Prostate gland (tissue), 2 donors: Measurements from ENCODE around the gene PRELID1.

ENCODE experiments used
- POLR2A ChIP-seq: fragments of 450-650 bp; IDR thresholded peaks from one replicate; pipeline ENCODE4 v1.6.1; 2016; ENCODE audit warnings: antibody characterized with exemption, mild to moderate bottlenecking
- TF ChIP-seq, protein P1 (sequence below), 4 experiments: fragments of 200-600 bp in 2 of 4; fragments of 450-650 bp in 2 of 4; sonication (generic) in 2 of 4; IDR thresholded peaks; 1 replicate in 3 of 4; 2 replicates in 1 of 4; pipeline ENCODE4 v1.5.1; 2016 to 2019; ENCODE audit warnings: antibody characterized with exemption in 4 of 4, mild to moderate bottlenecking in 2 of 4, moderate library complexity in 2 of 4

DNA sequence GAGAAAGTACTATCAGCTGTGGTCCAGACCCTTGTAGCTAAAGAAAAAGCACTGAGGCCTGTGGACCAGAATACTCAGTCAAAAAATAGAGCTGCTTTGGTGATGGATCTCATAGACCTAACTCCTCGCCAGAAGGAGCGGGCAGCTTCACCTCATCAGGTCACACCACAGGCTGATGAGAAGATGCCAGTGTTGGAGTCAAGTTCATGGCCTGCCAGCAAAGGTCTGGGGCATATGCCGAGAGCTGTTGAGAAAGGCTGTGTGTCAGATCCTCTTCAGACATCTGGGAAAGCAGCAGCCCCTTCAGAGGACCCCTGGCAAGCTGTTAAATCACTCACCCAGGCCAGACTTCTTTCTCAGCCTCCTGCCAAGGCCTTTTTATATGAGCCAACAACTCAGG lies 9.0 kb upstream of the PRELID1 start:
- TF ChIP-seq, protein P1, sequence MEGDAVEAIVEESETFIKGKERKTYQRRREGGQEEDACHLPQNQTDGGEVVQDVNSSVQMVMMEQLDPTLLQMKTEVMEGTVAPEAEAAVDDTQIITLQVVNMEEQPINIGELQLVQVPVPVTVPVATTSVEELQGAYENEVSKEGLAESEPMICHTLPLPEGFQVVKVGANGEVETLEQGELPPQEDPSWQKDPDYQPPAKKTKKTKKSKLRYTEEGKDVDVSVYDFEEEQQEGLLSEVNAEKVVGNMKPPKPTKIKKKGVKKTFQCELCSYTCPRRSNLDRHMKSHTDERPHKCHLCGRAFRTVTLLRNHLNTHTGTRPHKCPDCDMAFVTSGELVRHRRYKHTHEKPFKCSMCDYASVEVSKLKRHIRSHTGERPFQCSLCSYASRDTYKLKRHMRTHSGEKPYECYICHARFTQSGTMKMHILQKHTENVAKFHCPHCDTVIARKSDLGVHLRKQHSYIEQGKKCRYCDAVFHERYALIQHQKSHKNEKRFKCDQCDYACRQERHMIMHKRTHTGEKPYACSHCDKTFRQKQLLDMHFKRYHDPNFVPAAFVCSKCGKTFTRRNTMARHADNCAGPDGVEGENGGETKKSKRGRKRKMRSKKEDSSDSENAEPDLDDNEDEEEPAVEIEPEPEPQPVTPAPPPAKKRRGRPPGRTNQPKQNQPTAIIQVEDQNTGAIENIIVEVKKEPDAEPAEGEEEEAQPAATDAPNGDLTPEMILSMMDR (IDR thresholded peaks at IDR 0.05): no peak
- TF ChIP-seq POLR2A: no peak
